Stimulated activated CD4-positive, alpha-beta T cell treated with anti-CD3 and anti-CD28 coated beads, TNF-alpha, amount 100 ng/mL, for 1 hour (primary cell): ENCODE results near the gene KMT2C.
"Not testable (repeated sequence)": the region's sequence is repeated elsewhere in the genome, so short reads cannot be mapped to it uniquely, and the experiment has no call there.

Experiments
- DNase-seq, 3 donors: peaks; one replicate each; pipeline ENCODE4 v3.0.0-alpha.2; 2020; ENCODE audit warnings: low read depth in 3 of 3, low spot score in 1 of 3

KMT2C gene

DNA sequence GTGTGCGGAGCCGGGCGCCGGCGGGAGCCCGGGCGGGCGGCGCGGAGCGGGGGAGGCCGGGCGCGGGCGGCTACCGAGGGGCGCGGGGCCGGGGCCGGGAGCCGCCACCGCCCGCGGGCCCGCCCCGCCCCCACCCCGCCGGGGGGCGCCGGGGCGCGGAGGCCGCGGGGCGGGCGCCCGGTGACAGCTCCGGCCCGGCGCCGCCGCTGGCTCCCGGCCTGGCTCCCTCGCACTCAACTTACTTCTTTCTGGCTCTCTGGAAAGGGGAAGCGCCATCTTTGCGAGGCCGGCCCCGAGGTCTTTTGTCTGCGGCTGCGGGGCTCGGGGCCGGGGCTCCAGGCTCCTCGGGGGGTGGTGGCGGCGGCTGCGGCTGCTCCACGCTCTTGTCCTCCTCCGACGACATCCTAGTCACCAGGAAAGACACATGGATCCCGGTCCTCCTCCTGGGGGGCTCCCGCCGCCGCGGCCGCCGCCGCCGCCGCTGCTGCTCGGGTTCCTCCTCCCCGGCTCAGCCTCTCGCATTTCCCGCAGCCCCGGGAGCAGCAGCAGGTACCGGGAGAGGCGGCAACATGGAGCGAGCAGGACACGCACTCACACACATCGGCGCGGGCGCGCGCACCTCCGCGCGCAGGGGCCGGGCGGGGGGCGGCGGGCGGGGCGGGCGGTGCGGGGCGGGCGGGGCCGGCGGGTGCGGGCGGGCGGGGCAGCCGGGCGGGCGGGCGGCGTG lies at the start of gene KMT2C:
Gene KMT2C (minus strand): TSS at position 620 of the 727 bp plus-strand sequence. CDS start 217 bp downstream, at position 403.
- DNase-seq: peak in 2 of 3 donors; percentile 19 to 26

DNA sequence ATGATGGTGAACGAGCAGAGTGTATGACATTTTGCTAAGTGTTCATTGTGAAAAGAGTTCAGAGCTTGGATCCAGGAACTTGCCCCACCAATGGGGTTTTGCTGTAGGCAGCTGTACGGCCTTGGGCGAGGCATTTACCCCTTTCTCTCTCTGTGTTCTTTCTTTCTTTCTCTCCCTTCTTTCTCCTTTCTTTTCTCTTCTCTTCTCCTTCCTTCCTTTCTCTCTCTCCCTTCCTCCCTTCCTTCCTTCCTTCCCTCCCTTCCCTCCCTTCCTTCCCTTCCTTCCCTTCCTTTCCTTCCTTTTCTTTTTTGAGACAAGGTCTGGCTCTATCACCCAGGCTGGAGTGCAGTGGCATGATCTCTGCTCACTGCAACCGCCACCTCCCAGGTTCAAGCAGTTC lies 45.3 kb upstream of the KMT2C start:
- no peak for DNase-seq

DNA sequence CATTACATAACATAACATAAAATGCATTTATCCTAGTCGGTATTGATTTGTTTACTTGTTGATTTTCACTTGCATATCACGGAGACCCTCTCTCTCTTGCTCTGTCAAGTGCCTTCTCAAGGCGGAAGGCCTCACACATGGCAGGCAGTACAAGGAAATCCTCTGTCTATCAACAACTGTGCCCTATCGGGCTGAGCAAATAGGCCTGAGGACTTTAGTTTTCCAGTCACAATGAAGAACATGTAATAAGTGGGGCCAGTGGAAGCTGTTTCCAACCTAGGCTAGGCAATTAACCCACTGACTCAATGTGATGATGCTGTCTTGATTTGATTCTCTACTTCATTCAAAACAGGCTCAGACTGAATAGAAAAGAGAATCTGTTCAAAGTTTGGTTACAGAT lies 44.9 kb upstream of the KMT2C start:
- no peak for DNase-seq

DNA sequence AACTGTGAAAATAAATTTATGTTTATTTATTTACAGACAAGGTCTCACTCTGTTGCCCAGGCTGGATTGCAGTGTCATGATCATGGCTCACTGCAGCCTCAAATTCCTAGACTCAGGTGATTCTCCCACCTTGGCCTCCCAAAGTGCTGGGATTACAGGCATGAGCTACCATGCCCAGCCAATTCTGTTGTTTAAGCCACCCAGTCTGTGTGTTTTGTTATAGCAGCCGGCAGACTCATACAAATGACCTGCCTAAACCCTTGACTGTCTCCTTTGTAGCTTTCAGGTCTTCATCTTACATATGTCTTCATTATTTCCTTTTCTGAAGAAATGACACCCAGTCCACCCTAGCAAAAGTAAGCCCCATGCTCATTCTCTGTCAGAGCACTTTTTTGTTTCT lies 43.8 kb upstream of the KMT2C start:
- DNase-seq: no peak

DNA sequence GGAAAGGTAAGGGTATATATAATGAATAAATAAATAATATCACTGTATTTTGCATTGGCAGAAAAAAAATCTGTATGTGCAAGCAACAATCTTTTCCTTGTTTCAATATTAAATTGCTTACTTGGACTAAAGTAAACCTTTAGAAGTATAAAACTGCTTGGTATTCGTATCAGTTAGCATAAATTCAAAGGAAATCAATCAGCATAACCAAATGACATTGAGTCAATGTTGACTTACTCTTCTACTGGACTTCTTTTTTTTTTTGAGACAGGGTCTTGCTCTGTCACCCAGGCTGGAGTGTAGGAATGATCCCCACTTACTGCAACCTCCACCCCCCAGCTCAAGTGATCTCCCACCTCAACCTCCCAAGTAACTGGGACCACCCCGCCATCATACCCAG lies 42.3 kb upstream of the KMT2C start:
- DNase-seq: no peak

DNA sequence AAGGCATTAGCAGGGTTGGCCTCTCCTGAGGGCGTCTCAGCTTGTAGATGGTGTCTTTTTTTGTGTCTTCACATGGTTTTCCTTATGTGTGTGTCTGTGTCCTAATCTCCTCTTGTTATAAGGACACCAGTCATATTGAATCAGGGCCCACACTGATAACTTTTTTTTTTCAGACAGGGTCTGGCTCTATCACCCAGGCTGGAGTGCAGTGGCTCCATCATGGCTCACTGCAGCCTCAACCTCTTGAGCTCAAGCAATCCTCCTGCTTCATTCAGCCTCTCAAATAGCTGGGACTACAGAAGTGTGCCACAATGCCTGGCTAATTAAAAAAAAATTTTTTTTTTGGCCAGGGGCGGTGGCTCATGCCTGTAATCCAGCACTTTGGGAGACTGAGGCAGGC lies 41.3 kb upstream of the KMT2C start:
- no peak for DNase-seq

DNA sequence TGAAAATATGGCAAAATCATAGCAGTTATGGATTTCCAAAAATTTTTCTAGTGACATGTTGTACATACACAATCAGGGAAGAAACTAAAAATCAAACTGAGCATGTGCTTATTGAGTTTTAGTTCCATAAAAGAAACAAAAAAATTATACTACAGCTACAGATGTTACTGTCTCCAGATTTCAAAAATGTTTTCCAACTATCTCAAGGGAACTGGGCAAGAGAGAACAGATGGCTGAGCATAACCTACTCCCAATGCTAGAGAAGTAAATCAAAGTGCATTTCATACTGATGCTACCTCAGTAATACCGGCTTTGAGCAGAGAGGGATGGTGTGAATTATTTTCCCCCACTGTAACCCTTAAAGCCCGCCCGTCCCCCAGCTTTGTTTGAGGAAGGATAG lies 40.7 kb upstream of the KMT2C start:
- no peak for DNase-seq

DNA sequence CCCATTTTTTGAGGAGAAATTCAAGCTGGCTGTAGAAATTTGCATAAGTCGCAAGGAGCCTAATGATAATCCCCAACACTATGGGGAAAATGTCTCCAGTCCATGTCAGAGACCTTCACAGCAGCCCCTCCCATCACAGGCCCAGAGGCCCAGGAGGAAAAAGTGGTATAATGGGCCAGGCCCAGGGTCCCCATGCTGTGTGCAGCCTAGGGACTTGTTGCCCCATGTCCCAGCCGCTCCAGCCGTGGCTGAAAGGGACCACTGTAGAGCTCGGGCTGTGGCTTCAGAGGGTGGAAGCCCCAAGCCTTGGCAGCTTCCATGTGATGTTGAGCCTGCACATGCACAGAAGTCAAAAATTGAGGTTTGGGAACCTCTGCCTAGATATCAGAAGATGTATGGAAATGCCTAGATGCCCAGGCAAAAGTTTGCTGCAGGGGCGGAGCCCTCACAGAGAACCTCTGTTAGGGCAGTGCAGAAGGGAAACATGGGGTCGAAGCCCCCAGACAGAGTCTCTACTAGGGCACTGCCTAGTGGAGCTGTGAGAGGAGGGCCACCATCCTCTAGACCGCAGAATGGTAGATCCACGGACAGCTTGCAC lies 35.3 kb upstream of the KMT2C start:
- DNase-seq: not testable (repeated sequence)

DNA sequence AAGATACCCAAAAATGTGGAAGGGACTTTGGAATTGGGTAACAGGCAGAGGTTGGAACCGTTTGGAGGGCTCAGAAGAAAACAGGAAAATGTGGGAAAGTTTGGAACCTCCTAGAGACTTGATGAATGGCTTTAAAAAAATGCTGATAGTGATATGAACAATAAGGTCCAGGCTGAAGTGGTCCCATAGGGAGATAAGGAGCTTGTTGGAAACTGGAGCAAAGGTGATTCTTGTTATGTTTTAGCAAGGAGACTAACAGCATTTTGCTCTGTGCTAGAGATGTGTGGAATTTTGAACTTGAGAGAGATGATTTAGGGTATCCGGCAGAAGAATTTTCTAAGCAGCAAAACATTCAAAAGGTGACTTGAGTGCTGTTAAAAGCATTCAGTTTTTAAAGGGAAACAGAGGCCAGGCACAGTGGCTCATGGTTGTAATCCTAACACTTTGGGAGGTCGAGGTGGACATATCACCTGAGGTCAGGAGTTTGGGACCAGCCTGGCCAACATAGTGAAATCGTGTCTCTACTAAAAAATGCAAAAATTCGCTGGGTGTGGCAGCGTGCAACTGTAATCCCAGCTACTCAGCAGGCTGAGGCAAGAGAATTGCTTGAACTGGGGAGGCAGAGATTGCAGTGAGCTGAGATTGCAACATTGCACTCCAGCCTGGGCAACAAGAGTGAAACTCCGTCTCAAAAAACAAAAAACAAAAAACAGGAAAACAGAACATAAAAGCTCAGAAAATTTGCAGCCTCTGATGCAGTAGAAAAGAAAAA lies 34.6 kb upstream of the KMT2C start:
- not testable (repeated sequence) for DNase-seq

DNA sequence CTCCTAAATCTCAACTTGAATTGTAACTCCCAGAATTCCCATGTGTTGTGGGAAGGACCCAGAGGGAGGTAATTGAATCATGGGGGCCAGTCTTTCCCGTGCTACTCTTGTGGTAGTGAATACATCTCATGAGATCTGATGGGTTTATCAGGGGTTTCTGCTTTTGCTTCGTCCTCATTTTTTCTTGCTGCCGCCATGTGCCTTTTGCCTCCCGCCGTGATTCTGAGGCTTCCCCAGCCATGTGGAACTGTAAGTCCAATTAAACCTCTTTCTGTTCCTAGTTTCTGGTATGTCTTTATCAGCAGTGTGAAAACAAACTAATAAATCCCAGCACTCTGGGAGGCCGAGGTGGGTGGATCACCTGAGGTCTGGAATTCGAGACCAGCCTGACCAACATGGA lies 33.8 kb upstream of the KMT2C start:
- not testable (repeated sequence) for DNase-seq

DNA sequence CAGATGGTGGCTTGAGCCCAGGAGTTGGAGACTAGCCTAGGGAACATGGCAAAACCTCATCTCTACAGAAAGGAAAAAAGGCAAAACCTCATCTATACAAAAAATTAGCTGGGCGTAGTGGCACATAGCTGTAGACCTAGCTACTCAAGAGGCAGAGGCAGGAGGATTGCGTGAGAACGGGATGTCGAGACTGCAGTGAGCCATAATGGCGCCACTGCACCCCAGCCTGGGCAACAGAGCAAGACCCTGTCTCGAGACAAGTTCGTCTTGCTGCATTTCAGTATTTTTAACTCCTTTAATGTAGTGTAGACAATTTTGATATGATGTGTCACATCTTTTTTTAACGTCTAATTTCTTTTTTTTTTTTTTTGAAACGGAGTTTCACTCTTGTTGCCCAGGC lies 31.4 kb upstream of the KMT2C start:
- DNase-seq: no peak

DNA sequence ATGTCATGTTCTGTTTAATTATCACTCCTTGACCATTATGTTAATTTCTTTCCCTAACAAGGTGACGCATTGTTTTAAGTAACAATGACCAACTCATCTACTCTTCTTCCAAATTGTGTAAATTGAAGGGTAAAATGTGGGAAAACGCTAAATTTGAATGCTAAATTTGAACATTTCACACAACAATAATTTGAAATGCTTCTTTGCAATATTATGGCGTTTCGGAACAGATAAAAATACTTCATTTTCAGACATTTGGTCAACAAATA lies 29.2 kb upstream of the KMT2C start:
- DNase-seq: no peak

DNA sequence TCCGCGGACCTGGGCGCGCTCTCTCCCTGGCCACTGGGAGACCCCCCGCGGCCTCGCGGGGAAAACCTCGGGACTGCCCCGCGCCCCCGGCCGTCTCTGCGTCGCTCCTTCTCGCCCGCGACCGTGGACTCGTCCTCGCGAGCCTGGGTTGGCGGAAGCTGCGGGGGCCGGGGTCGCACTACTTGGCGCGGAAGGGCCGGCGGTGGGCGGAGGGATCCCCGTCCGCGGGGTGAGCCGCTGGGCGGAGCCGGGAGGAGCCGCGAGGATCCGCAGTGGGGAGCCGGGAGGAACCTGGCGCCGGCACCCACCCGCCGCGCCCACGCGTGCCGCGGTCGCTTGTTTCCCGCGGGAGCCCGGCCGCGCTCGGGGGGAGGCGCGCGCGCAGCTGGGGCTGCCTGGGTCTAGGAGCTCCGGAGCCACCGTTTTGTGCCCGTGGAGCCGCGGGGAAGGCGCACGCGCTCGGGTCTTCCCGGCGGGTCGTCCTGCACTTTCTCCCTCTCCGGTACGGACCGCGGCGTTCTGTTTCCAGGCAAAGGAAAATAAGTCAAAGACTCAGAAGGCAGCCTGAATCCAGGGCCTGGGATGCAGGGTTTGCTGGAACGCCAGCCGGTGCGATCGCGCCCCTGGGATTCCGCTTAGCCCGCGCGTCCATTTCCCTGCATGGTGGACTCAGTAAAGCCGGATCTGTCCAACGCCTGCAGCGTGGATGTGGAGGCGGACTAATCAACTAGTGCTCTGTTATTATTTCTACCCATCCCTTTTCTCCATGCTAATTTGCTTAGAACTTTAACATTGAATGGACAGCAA lies 28.7 kb upstream of the KMT2C start:
- peak; percentile 16 to 58 (median 35) for DNase-seq

DNA sequence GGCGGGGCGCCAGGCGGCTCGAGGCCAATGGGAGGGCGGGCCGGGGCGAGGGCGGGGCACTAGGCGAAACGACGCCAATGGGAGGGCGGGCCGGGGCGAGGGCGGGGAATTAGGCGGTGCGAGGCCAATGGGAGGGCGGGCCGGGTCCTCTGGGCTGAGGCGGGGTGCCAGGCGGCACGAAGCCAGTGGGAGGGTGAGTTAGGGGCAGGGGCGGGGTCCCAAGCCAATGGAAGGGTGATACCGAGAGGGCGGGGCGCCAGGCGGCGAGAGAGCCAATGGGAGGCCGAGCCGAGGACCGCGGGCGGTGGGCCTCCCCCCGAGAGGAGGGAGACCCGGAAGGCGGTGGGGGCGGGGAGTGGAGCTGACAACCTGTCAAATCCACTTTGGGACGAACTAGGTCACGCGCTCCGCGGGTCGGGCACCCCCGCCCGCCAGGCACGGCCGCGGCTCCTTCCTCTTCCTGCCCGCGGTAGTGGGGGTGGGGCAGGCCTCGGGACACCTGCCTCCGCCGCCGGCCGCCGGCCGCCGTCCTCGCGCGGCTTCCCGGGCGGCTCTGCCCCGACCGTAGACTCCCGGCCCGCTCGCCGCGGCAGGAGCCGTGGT lies 28.0 kb upstream of the KMT2C start:
- DNase-seq: peak; percentile 100

DNA sequence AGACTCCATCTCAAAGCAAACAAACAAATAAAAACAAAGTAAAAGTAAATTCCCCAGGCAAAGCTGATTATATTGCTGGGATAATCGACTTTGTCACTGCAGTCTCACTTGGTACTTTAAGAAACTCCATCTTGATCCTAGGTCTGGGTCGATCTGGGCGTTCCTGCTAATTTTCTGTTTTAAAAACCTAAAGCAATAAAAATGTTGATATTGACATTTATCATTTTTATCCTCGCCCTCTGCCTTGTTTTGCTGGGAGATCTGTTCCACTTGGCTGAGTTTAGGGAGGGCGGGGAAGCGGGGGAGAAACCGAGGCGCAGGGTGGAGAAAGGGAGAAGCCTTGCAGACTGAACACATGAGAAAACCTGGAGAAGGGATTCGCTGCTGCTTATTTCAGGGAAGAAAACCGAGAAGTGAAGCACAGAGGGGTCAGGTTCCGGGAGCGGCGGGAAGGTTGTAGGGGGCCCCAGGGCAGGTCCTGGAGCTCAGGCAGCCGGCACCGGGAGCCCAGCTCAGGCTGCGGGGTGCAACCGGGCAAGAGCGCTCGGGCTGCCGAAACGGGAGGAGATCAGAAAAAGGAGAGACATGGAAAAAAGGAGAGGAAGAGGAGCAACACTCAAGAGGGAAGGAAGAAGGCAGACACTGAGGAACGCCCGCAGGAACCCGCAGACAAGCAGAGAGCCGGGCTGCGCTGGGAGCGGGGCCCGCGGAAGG lies 27.3 kb upstream of the KMT2C start:
- no peak for DNase-seq

DNA sequence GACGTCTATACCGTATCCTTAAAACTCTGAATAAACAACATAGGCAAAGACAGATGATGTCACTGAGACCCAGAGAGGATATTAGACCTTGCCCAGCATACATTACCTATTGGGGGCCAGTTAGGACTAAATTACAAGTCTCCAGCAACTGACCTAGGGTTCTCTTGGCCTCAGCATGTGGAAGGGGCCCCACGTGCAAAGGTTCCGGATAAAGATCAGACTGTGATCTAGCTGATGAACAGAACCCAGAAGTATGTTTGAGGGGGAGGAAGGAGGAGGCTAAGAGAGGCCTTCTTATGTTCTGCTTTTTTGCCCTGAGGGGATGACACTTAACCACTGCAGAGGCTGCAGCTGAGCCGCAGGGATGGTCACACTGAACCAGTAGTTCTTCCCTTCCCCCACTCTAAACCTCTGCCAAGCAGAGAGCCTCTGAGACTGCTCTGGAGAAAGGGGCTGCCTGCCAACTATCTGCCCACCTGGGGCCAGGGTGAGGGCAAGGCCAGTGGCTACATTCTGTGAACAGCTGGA lies 24.0 kb upstream of the KMT2C start:
- DNase-seq: no peak

DNA sequence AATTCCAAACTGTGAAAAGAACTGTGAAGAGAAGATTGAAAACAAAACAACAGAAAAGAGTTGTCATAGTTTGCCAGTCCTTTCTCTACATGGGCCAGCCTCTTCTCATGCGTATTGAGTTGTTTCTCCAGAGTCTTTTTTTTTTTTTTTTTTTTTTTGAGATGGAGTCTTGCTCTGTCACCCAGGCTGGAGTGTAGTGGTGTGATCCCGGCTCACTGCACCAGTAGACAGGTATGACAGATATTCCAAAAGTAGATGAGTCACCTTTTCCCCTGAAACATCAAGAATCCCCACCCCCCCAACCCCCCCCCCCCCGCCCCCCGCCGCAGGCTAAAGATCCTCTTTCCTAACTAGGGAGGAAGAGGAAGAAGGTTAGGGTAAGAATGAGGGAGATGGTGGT lies 15.6 kb upstream of the KMT2C start:
- no peak for DNase-seq

DNA sequence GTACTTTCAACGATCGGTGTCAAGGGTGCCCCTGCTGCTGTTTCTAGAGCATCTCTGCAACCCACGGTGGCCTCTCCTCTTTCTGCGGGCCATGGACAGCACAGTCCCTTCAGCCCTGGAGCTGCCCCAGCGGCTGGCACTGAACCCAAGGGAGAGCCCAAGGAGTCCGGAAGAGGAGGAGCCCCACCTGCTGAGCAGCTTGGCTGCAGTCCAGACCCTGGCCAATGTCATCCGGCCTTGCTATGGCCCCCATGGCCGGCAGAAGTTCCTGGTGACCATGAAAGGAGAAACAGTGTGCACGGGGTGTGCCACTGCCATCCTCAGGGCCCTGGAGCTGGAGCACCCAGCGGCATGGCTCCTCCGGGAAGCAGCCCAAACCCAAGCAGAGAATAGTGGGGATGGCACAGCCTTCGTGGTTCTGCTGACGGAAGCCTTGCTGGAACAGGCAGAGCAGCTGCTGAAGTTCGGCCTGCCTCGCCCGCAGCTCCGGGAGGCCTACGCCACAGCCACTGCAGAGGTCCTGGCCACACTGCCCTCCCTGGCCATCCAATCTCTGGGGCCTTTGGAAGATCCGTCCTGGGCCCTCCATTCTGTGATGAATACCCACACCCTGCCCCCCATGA lies 9.7 kb upstream of the KMT2C start:
- not testable (repeated sequence) for DNase-seq

DNA sequence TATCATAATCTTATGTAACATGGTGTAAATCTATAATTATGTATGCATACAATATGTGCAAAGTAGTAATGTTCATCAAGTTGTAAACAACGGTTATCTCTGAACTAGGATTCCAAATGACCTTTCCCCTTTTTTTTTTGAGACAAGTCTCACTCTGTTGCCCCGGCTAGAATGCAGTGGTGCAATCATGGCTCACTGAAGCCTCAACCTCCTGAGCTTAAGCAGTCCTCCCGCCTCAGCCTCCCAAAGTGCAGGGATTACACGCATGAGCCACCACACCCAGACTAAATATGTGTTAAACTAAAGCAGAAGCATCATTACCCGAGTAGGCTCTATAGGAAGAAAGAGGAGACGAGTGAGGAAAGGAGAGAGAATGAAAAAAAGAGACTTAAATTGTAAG lies 7.8 kb upstream of the KMT2C start:
- DNase-seq: no peak

DNA sequence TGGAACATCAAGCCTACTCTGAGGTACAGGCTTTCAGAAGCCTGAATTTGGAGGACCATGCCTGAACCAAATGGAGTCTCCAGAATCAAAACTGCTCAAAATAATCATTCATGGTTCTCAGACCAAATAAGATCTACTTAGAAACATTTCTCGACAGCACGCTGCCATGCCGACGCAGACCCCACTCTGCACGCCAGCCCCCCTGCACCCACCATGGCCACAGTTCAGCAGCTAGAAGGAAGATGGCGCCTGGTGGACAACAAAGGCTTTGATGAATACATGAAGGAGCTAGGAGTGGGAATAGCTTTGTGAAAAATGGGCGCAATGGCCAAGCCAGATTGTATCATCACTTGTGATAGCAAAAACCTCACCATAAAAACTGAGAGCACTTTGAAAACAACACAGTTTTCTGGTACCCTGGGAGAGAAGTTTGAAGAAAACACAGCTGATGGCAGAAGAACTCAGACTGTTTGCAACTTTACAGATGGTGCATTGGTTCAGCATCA lies 6.6 kb upstream of the KMT2C start:
- DNase-seq: no peak
